IPS-NIHi7 (cell line): ENCODE measurements around the gene VIL1.

Source experiments
- DNase-seq: peaks from one replicate; pipeline ENCODE4 v3.0.0; 2012; ENCODE audit warnings: mixed read lengths; ENCODE audit errors: extremely low spot score

Gene VIL1

GRCh38 chr2:218418717-218419458, at the start of gene VIL1:
Gene VIL1, plus strand, starts transcription at chr2:218419123. Its CDS starts 4,656 bp downstream, at chr2:218423779.
- DNase-seq: peak; percentile 71

- no peak for DNase-seq
Observed at GRCh38 chr2:218369330-218369729, 49.6 kb upstream of the VIL1 start.

DNA sequence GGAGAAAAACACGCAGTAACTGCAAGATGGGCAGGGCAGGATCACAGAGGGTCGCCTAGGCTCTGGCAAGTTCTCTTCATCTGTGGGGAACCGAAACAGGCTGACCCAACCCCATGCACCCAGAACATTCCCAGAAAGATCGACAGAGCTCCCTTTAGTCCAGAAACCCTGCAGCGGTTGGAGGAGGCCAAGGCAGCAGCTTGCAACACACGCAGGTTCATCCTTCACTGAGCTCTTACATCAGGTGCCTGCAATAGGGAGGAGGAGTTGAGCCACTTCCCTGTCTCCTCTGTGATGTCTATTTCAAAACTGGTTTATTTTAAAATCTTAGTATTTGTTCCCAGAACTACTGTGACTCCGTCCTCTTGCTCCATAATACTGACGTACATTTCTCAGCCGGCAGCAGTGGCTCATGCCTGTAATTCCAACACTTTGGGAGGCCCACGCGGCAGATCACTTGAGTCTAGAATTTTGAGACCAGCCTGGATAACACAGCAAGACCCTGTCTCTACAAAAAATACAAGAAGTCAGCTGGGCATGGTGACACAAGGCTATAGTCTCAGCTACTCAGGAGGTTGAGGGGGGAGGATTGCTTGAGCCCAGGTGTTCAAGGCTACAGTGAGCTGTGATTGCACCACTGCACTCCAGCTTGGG, 48.4 kb upstream of the VIL1 start:
- no peak for DNase-seq

GRCh38 chr2:218371983-218372350, 47.0 kb upstream of the VIL1 start:
- no peak for DNase-seq

DNA sequence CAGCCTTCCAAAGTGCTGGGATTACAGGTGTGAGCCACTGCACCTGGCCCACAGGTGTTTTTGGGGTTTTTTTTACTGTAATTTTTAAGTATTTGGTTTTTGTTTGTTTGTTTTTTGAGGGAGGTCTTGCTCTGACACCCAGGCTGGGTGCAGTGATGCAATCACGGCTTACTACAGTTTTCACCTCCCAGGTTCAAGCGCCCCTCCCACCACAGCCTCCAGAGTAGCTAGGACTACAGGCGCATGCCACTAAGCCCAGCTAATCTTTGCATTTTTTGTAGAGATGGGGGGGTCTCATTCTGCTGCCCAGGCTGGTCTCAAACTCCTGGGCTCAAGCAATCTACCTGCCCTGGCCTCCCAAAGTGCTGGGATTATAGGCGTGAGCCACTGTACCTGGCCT, 44.1 kb upstream of the VIL1 start:
- no peak for DNase-seq

GRCh38 chr2:218375212-218375611, 43.7 kb upstream of the VIL1 start:
- DNase-seq: no peak

GRCh38 chr2:218378053-218378452, 40.9 kb upstream of the VIL1 start:
- DNase-seq: no peak

GRCh38 chr2:218381916-218382366, 37.0 kb upstream of the VIL1 start, which contains the start of gene SLC11A1:
Gene SLC11A1, plus strand, starts transcription at chr2:218382273. Its CDS starts 96 bp downstream, at chr2:218382369.
- no peak for DNase-seq

DNA sequence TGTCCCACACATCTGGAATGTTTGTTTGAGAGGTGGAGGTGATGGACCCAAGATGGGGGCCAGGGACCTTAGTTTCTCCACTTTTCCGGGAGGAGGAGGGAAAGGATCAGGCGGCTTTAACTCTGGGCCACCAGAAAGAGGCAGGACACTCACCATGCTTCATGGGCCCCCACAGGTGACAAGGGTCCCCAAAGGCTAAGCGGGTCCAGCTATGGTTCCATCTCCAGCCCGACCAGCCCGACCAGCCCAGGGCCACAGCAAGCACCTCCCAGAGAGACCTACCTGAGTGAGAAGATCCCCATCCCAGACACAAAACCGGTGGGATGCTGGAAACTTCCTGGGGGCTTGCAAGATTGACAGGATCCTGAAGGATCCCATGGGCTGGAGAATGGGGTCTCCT, 36.1 kb upstream of the VIL1 start:
- no peak for DNase-seq

- DNase-seq: no peak
Observed at GRCh38 chr2:218383892-218384519, 34.9 kb upstream of the VIL1 start.

- DNase-seq: no peak
Observed at GRCh38 chr2:218384975-218385374, 33.9 kb upstream of the VIL1 start.

- no peak for DNase-seq
Observed at GRCh38 chr2:218386505-218387368, 32.2 kb upstream of the VIL1 start.

GRCh38 chr2:218387369-218388194, 31.3 kb upstream of the VIL1 start:
- DNase-seq: peak; percentile 87

DNA sequence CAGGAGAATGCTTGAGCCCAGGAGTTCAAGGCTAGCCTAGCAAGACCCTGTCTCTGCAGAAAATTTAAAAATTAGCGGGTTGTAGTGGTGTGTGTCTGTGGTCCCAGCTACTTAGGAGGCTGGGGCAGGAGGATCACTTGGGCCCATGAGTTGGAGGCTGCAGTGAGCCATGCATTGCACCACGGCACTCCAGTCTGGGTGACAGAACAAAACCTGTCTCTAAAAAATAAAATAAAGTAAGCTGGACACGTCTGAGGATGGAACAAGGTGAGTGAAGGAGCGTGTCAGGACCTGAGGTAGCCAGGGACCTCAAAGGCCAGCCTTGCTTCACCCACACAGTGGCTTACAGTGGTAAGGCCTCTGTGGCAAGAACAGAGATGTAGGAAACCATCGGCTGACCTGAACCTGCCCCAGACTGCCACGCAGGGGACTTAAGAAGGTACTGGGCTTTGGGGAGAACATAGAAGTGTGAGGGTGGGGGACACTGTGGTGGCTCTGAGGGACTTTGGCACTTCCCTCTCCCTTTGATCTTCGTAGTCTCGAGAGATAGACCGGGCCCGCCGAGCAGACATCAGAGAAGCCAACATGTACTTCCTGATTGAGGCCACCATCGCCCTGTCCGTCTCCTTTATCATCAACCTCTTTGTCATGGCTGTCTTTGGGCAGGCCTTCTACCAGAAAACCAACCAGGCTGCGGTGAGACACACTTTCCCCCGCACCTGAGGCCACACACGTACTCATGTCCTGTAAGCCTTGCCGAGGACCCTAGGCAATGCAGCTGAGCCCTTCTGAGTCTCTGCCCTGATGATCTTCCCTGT, 29.4 kb upstream of the VIL1 start:
- no peak for DNase-seq

DNA sequence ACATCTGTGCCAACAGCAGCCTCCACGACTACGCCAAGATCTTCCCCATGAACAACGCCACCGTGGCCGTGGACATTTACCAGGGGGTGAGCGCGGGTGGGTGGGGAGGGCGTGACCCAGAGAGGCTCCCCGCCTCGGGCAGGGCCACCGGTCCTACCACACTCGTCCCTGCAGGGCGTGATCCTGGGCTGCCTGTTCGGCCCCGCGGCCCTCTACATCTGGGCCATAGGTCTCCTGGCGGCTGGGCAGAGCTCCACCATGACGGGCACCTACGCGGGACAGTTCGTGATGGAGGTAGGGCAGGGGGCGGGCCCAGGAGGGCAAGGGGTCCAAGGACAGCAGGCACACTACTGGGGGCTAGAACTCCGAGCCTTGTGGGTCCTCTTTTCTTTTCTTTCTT, 27.7 kb upstream of the VIL1 start:
- DNase-seq: no peak

DNA sequence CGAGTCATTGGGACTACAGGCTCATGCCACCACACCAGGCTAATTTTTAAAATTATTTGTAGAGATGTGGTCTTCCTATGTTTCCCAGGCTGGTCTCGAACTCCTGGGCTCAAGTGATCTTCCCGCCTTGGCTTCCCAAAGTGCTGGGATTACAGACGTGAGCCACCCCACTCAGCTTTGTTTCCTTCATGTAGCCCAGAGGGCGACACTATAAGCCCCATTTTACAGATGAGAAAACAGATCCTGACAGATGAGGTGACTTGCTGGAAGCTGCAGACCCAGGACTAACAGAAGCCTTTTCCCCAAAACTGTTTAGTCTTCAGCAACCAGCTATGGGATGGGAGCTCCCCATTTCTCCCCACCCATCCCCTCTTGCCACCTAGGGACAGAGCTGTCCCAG, 26.5 kb upstream of the VIL1 start:
- DNase-seq: no peak

DNA sequence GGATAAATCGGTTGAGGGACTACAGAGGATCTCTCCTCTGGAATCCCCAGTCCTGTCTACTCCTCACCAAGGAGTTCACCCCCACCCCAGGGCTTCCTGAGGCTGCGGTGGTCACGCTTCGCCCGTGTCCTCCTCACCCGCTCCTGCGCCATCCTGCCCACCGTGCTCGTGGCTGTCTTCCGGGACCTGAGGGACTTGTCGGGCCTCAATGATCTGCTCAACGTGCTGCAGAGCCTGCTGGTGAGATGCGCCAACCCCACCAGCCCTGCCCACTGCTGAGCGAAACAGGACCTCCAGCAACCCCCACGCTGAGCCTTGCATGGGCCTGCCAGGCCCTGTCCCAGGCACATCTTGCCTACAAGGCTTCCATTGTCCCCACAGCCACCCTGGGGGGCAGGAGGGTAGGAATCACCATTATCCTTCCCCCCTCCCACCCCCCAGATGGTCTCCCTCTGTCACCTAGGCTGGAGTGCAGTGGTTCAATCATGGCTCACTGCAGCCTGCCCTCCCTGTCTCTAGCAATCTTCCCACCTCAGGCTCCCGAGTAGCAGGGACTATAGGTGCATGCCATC, 25.9 kb upstream of the VIL1 start:
- no peak for DNase-seq

DNA sequence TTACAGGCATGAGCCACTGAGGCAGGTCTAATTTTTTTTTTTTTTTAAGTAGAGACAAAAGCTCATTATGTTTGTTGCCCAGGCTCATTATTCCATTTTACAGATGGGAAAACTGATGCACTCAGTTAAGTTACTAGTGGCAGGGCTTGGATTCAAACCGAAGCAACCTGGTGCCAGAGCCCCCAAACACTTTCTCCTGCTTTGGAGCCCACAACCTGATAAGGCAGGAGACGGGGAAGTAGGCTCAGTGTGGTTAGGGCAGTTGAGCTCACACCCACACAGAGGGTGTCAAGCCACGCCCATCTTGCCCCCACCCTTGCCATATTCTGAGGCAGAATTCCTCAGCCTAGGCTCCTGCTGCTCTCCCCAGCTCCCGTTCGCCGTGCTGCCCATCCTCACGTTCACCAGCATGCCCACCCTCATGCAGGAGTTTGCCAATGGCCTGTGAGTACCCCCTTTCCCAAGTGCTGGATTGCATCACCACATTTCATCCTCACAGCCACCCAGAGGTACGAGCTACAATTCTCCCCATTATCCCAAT, 25.1 kb upstream of the VIL1 start:
- no peak for DNase-seq

DNA sequence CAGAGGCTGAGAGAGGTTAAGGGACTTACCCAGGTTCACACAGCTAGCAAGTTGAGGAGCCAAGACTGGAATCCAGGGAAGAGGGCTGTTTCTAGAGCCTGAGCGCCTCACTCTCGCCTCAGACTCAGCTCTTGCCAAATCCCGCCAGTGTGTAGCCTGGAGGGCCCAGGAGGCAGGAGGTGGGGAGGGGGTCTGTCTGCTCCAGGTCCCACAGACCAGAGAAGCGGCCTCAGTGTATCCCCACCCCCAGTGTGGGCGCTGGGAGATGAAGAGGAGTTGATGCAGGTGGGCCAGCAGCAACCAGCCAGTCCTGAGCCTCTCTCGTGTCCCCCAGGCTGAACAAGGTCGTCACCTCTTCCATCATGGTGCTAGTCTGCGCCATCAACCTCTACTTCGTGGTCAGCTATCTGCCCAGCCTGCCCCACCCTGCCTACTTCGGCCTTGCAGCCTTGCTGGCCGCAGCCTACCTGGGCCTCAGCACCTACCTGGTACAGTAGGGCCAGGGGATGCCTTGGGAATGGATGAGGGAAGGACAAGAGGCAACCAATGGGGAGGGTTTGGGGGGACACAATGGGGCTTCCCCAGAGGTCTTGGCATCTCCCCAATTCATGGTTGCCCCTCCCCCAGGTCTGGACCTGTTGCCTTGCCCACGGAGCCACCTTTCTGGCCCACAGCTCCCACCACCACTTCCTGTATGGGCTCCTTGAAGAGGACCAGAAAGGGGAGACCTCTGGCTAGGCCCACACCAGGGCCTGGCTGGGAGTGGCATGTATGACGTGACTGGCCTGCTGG, 24.4 kb upstream of the VIL1 start:
- DNase-seq: no peak
